ENCODE data around the gene USP24.
"Not testable (repeated sequence)": the region's sequence is repeated elsewhere in the genome, so short reads cannot be mapped to it uniquely, and the experiment has no call there.

Gene USP24

GRCh38 chr1:55050283-55050682 is 164.9 kb downstream of the USP24 start:
- no peak for DNase-seq

GRCh38 chr1:55049914-55050278 is 165.3 kb downstream of the USP24 start:
- DNase-seq, result no peak

DNA sequence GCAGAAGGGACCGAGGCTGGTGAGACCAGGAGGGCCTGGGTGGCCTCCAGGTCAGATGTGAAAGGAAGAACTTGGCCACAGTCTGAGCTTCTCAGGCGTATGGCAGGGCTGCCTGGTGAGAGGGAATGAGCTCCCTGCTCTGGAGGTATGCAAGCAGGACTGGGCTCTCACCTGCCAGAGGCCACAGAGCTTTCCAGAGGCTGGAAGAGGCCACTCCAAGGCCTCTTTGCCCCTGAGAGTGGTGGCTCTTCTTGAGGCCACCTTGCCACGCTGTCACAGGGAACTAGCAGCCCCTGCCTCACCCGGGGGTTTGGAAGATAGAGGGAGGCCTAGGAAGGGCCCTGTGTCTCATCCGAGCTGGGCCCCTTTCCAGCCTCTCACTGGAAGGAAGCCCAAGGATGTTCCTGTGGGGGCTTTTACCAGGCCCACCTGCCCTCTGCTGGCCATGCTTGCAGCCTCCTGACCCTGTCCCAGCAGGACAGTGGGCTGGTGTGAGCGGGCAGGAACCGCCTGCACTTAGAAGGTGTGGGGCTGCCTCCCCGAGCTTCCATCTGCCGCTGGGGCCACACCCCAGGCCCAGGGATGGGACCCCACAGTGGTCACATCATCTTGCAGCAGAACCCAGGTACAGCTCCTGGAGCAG is 165.8 kb downstream of the USP24 start:
- no peak for DNase-seq

GRCh38 chr1:55048453-55049270 is 166.5 kb downstream of the USP24 start:
- no peak for DNase-seq

DNA sequence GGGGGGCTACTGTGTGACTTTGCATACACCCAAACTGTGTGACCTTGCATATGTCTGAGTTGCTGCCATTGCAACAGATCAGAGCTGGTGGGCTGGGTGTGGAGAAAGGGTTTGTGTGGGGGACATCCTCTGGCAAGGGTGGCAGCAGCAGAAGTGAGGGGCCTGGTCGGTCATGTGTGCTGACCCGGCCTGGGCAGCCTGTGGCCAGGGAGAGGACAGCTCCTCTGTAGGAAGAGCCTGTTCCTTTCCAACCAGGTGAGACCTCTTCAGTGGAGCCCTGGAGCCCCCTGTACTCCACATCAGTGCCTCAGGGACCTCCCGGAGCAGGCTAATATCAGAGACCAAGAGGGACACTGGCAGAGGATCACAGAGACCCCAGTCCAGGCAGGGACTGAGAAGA is 167.6 kb downstream of the USP24 start:
- no peak for DNase-seq

- no peak for DNase-seq
These were observed 168.3 kb downstream of the USP24 start for GRCh38 chr1:55046871-55047270.

DNA sequence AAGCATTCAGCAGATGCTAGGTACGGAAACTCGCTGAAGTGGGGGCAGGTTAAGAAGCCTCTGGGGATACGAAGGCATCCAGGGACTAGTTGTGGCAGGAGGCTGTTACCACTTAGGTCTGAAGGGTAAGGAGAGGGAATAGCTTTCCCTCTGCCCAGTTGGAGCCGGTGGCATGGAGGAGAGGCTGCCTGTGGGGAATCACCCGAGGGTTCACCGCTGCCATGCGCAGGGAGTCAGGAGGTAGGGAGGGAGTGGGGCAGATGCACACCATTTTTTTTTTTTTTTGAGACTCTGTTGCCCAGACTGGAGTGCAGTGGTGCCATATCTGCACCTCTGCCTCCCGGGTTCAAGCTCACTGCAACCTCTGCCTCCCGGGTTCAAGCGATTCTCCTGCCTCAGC is 169.7 kb downstream of the USP24 start:
- no peak for DNase-seq

DNA sequence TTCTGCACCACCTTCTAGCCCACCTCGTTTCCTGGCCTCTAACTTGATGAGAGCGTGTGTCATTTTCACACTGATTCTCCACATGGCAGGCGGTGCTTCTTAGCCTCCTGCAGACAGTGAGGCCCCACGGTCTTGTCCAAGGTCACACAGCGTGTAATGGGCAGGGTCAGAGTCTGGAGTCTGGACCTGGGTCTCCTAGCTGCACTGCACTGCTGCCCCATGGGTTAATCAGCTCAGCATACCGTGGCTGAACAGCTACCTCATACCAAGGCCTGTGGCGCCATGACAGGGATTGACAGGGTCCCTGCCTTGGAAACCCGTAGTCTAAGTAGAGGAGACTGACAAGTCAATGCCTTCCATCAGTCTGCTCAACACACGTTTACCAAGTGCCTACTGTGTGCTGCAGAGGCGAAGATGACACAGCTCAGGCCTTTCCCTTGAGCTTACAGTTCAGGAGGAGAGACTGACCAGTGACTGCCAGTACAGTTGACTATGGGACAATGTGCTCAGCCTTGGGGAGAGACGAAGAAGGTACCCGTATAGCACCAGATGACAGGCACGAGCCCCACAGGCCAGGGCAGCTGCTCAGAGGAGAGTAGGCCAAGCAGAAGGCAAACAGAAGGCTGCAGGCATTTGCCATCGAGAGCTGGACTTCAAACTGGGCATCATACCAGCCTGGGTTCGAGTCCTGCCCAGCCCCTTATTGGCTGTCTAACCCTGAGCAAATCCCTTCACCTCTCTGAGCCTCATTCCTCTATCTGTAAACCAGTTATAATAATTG is 170.4 kb downstream of the USP24 start:
- DNase-seq, result no peak

DNA sequence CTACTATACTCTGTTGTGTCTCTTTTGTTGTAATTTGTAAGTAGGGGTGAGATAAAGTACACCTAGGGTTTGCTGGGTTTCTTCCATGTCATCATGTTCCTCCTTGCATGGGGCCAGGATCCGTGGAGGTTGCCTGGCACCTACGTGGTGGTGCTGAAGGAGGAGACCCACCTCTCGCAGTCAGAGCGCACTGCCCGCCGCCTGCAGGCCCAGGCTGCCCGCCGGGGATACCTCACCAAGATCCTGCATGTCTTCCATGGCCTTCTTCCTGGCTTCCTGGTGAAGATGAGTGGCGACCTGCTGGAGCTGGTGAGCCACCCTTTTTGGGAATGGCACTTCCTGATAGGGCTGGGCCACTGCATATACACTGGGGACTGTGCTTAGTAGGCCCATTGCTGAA is 171.4 kb downstream of the USP24 start:
- DNase-seq, result no peak

- DNase-seq, result no peak
These were observed 172.2 kb downstream of the USP24 start for GRCh38 chr1:55043011-55043410.

DNA sequence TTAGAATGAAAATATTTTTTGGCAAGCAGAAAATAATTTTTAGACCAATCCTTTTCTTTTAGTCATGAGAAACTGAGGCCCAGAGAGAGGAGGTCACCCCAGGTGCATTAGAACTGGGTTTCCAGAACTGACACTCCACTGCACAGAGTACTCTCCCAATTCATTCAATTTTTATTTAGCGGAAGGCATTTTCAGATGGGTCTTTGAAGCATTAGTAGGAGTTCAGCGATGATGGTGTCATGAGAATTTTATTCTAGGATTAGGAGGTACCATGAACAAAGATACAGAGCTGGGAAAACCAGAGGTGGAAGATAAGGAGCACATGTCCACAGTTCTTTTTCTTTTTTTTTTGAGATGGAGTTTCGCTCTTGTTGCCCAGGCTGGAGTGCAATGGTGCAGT is 173.6 kb downstream of the USP24 start:
- DNase-seq, result no peak

- no peak for DNase-seq
These were observed 174.2 kb downstream of the USP24 start for GRCh38 chr1:55040933-55041494.

DNA sequence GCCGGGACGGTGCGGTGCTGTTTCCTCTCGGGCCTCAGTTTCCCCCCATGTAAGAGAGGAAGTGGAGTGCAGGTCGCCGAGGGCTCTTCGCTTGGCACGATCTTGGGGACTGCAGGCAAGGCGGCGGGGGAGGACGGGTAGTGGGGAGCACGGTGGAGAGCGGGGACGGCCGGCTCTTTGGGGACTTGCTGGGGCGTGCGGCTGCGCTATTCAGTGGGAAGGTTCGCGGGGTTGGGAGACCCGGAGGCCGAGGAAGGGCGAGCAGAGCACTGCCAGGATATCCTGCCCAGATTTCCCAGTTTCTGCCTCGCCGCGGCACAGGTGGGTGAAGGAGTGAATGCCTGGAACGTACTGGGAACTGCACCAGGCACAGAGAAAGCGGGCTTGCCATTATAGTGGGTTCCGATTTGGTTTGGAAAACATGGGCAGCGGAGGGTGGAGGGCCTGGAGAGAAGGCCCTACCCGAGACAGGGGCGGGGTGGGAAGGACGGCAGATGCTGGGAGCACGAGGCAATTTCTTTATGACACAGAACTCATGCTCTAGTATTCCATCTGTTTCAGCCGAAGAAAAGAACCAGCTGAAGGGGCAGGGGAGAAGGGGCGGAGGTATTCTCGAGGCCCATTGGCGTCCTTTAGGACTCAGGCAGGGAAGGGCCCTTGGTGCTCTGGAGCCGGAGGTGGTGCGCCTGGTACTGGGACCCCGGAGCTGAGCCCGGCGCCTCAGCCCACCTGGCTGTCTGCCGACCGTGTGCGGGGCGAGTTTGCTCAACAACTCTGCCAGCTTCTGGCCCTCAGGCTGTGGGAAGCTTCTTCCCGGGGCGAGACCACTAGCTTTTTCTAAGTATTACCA is 174.9 kb downstream of the USP24 start:
- DNase-seq, result no peak

- no peak for DNase-seq
These were observed 175.7 kb downstream of the USP24 start, which contains the start of gene PCSK9 for GRCh38 chr1:55039342-55040082. Gene PCSK9 (plus strand): TSS chr1:55039548. CDS start chr1:55039838, 290 bp downstream.

GRCh38 chr1:55038974-55039341 is 176.2 kb downstream of the USP24 start:
- no peak for DNase-seq

- no peak for DNase-seq
These were observed 176.7 kb downstream of the USP24 start for GRCh38 chr1:55038552-55038838.

DNA sequence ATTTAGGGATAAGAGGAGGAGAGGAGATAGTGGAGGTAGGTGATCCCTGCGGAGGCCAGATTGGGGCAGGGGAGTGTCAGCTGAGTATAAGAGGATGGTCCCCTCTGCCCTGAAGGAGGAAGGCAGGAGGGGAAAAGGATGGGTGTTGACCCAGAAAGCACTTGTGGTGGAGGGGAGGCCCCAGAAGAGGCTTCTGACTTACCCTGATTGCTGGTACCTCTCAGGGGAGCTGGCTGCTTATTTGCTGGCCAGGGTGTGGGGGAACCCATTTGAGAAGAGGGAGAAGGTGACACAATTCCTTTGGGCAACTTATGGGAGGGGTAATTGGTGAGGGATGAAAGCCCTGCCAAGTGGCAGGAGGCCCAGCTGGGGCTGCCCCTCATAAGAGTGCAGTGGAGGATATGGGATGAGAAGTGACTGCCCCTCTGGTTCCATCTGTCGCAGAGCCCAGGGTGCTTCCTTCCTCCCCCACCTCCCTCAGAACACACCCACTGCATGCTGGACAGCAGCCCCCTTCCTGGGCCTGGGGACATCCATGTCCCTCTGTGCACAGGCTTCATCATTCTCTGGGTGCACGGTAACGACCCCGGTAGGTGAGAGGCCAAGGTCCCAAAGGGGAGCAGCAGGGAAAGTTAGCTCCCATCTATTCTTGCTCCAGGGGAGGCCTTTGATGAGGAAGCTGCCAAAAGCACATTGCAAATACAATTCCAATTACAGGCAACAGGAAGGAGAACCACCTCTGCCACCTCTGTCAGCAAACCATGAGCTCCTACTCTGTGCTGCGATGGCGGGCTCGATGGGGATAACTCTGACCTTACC is 177.2 kb downstream of the USP24 start:
- no peak for DNase-seq

DNA sequence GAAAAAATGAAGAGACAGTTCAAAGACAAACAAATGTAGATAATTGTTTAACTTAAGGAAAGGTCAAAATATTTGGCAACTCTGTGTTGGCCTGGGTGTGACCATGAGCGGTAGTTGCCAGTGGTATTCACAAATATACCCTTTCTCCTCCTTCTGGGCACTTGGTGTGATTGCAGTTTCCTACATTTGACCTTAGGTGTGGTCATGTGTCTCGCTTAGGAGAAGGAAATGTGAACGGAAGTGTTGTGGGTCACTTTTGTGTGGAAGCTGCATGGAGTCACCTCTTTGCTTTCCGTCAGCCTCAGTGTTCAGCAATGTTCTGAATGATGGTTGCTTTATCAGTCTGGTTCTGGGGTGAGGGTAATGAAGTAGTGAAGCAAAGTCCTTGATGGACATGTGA is 179.3 kb downstream of the USP24 start:
- DNase-seq, result no peak

DNA sequence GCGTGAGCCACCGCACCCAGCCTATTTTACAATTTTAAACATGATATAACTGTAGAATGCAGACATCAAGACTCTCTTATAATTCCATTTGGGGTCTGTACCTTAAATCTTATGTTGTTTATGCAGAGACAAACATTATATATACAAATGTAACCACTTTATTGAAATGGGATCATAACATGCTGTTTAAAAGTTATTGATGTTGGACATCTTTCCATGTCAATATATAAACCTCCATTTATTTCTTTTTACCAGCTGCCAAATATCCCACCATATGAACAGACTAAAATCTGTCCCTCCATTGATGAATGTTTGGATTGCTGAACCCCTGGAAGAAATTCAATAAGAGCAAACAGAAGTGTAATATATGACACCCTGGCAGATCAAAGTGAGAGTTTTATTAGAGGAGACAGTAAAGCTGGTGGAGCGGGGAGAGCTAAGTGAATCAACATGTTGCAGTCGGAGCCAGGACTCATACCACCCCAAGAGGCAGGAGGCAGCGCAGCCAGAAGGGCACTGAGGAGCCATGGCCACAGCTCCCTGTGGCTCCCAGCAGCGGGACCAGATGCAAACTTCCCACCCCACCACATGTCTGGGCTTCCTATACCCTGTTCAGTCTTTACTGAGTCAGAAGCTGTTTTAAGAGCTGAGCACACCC is 180.6 kb downstream of the USP24 start:
- DNase-seq, result no peak

- no peak for DNase-seq
These were observed 181.9 kb downstream of the USP24 start for GRCh38 chr1:55033265-55033614.

- not testable (repeated sequence) for DNase-seq
These were observed 184.1 kb downstream of the USP24 start for GRCh38 chr1:55031098-55031497.
